WTC11 (cell line): ENCODE measurements around the gene PC. TPM values are rescaled to one million over a fixed set of nuclear protein-coding genes. Genes with fewer than 3 reads are reported as not detected.

Experiments used
- ATAC-seq: fragments of 200-7000 bp; cut with Tn5 transposase; 2 replicates; pipeline ENCODE4 v1.10.0; 2021; ENCODE audit warnings: mild to moderate bottlenecking, moderate library complexity
- CTCF ChIA-PET: fragments of 300-600 bp; sonication (Branson Sonifier 250); formaldehyde crosslinking; loops from one replicate; lab custom pipeline; 2021; ENCODE audit warnings: antibody characterized with exemption; lab: Charles Lee
- POLR2A ChIA-PET: fragments of 350-600 bp; sonication (Branson Sonifier 250); formaldehyde crosslinking; loops from one replicate; lab custom pipeline; 2021; ENCODE audit warnings: antibody characterized with exemption; lab: Charles Lee
- DNase-seq: peaks from one replicate; pipeline ENCODE4 v3.0.0; 2021; ENCODE audit warnings: low spot score
- H3K27ac Mint-ChIP-seq: 2 replicates; pipeline ENCODE4 v1.8.0; 2021; ENCODE audit warnings: mixed read lengths
- H3K27me3 Mint-ChIP-seq: 2 replicates; pipeline ENCODE4 v1.8.0; 2021; ENCODE audit warnings: low read depth, mild to moderate bottlenecking, moderate library complexity, mixed read lengths
- H3K36me3 Mint-ChIP-seq: 2 replicates; pipeline ENCODE4 v1.8.0; 2021; ENCODE audit warnings: mixed read lengths
- H3K4me1 Mint-ChIP-seq: 2 replicates; pipeline ENCODE4 v1.8.0; 2022; ENCODE audit warnings: mixed read lengths
- H3K4me3 Mint-ChIP-seq: 2 replicates; pipeline ENCODE4 v1.8.0; 2021; ENCODE audit warnings: mild to moderate bottlenecking, moderate library complexity, mixed read lengths
- H3K9me3 Mint-ChIP-seq: 2 replicates; pipeline ENCODE4 v1.8.0; 2021; ENCODE audit warnings: mixed read lengths
- AR ChIP-seq: fragments of 250-450 bp; sonication (Bioruptor Pico); IDR thresholded peaks from 2 replicates; pipeline ENCODE4 v1.9.0; 2021; ENCODE audit warnings: mild to moderate bottlenecking
- ATF3 ChIP-seq: sonication (generic); formaldehyde crosslinking; conservative IDR thresholded peaks from 2 replicates; pipeline ENCODE4 v1.8.1; 2022; ENCODE audit warnings: mild to moderate bottlenecking, missing genetic modification reagents
- ATF6 ChIP-seq: sonication (generic); formaldehyde crosslinking; IDR thresholded peaks from 2 replicates; pipeline ENCODE4 v1.8.1; 2023; ENCODE audit warnings: mild to moderate bottlenecking, missing genetic modification reagents
- CTCF ChIP-seq: fragments of 200-600 bp; IDR thresholded peaks from 2 replicates; pipeline ENCODE4 v1.8.0; 2022; ENCODE audit warnings: antibody characterized with exemption
- E2F1 ChIP-seq: sonication (generic); formaldehyde crosslinking; IDR thresholded peaks from 2 replicates; pipeline ENCODE4 v1.8.0; 2022; ENCODE audit warnings: mild to moderate bottlenecking, missing genetic modification reagents
- E2F5 ChIP-seq: sonication (generic); formaldehyde crosslinking; IDR thresholded peaks from 2 replicates; pipeline ENCODE4 v1.8.1; 2022; ENCODE audit warnings: mild to moderate bottlenecking, moderate library complexity, missing genetic modification reagents
- ELF4 ChIP-seq: sonication (generic); formaldehyde crosslinking; IDR thresholded peaks from 2 replicates; pipeline ENCODE4 v1.8.1; 2022; ENCODE audit warnings: low read depth, mild to moderate bottlenecking, moderate library complexity, missing genetic modification reagents
- EMX1 ChIP-seq: fragments of 250-450 bp; sonication (Bioruptor Pico); IDR thresholded peaks from 2 replicates; pipeline ENCODE4 v1.8.0; 2021; ENCODE audit warnings: mild to moderate bottlenecking
- ESRRA ChIP-seq: sonication (generic); formaldehyde crosslinking; IDR thresholded peaks from 2 replicates; pipeline ENCODE4 v1.8.1; 2022; ENCODE audit warnings: mild to moderate bottlenecking, missing genetic modification reagents, borderline replicate concordance
- ETV6 ChIP-seq: sonication (generic); formaldehyde crosslinking; IDR thresholded peaks from 2 replicates; pipeline ENCODE4 v1.8.1; 2022; ENCODE audit warnings: mild to moderate bottlenecking, missing genetic modification reagents
- GTF2I ChIP-seq: fragments of 250-450 bp; sonication (Bioruptor Pico); conservative IDR thresholded peaks from 2 replicates; pipeline ENCODE4 v1.4.0; 2021; ENCODE audit warnings: mild to moderate bottlenecking
- OVOL2 ChIP-seq: fragments of 250-450 bp; sonication (Bioruptor Pico); IDR thresholded peaks from 2 replicates; pipeline ENCODE4 v1.9.0; 2021; ENCODE audit warnings: mild to moderate bottlenecking, borderline replicate concordance
- PREB ChIP-seq: sonication (generic); formaldehyde crosslinking; IDR thresholded peaks from 2 replicates; pipeline ENCODE4 v1.8.1; 2022; ENCODE audit warnings: mild to moderate bottlenecking, missing genetic modification reagents, moderate library complexity, borderline replicate concordance
- PRRX2 ChIP-seq: fragments of 250-450 bp; sonication (Bioruptor Pico); IDR thresholded peaks from 2 replicates; pipeline ENCODE4 v1.8.0; 2021; ENCODE audit warnings: mild to moderate bottlenecking
- RELA ChIP-seq: sonication (generic); formaldehyde crosslinking; IDR thresholded peaks from 2 replicates; pipeline ENCODE4 v1.8.1; 2022; ENCODE audit warnings: missing genetic modification reagents, mild to moderate bottlenecking, borderline replicate concordance
- SMAD3 ChIP-seq: sonication (generic); formaldehyde crosslinking; IDR thresholded peaks from 2 replicates; pipeline ENCODE4 v1.8.0; 2022; ENCODE audit warnings: missing genetic modification reagents, mild to moderate bottlenecking, borderline replicate concordance
- TEAD4 ChIP-seq: sonication (generic); formaldehyde crosslinking; IDR thresholded peaks from 2 replicates; pipeline ENCODE4 v1.8.0; 2022; ENCODE audit warnings: mild to moderate bottlenecking, missing genetic modification reagents
- TP53 ChIP-seq: sonication (generic); formaldehyde crosslinking; IDR thresholded peaks from 2 replicates; pipeline ENCODE4 v1.8.1; 2023; ENCODE audit warnings: mild to moderate bottlenecking, missing genetic modification reagents
- ZBTB21 ChIP-seq: sonication (generic); formaldehyde crosslinking; IDR thresholded peaks from 2 replicates; pipeline ENCODE4 v1.8.1; 2023; ENCODE audit warnings: mild to moderate bottlenecking, missing genetic modification reagents, borderline replicate concordance
- ZMAT4 ChIP-seq: fragments of 250-450 bp; sonication (Bioruptor Pico); IDR thresholded peaks from 2 replicates; pipeline ENCODE4 v1.9.0; 2021; ENCODE audit warnings: mild to moderate bottlenecking
- ZNF138 ChIP-seq: sonication (generic); formaldehyde crosslinking; conservative IDR thresholded peaks from 2 replicates; pipeline ENCODE4 v1.8.1; 2022; ENCODE audit warnings: mild to moderate bottlenecking, moderate library complexity, missing genetic modification reagents
- ZNF219 ChIP-seq: sonication (generic); formaldehyde crosslinking; IDR thresholded peaks from 2 replicates; pipeline ENCODE4 v1.8.0; 2023; ENCODE audit warnings: missing genetic modification reagents, mild to moderate bottlenecking, borderline replicate concordance
- ZNF232 ChIP-seq: sonication (generic); formaldehyde crosslinking; IDR thresholded peaks from 2 replicates; pipeline ENCODE4 v1.8.0; 2022; ENCODE audit warnings: mild to moderate bottlenecking, missing genetic modification reagents
- ZNF396 ChIP-seq: fragments of 250-450 bp; sonication (Bioruptor Pico); IDR thresholded peaks from 2 replicates; pipeline ENCODE4 v1.8.0; 2021; ENCODE audit warnings: mild to moderate bottlenecking, moderate library complexity, borderline replicate concordance
- total RNA-seq: library from RNA; stranded (reverse); gene quantifications from 3 replicates; pipeline ENCODE4 v1.2.3, GENCODE V29; 2021

Gene PC
- total RNA-seq, 1 experiment from 2014 or later = 27.2 TPM

- TF ChIP-seq EMX1 (CRISPR knock-in tag) (no peak), OVOL2 (CRISPR knock-in tag) (no peak), PRRX2 (CRISPR knock-in tag) (no peak), ESRRA (CRISPR knock-in tag) (no peak), GTF2I (CRISPR knock-in tag) (no peak), TEAD4 (CRISPR knock-in tag) (no peak), ATF3 (CRISPR knock-in tag) (no peak)
Measured at GRCh38 chr11:66894141-66894540, 64.0 kb downstream of the PC start (continued).

GRCh38 chr11:66892911-66893310, 65.3 kb downstream of the PC start:
- H3K36me3 Mint-ChIP-seq = no peaks in the 10 kb centered on the region
- H3K27me3 Mint-ChIP-seq = no peaks in the 10 kb centered on the region
- H3K9me3 Mint-ChIP-seq = no peaks in the 10 kb centered on the region
- no peak overlapping the region for H3K27ac Mint-ChIP-seq
- peaks cover 28% of the 10 kb centered on the region for H3K4me1 Mint-ChIP-seq
- CTCF ChIA-PET = interaction anchor here (2.9 kb wide), 1 partner anchor 10 kb away, joined by 15 read pairs; no protein-coding TSS in a partner anchor
- POLR2A ChIA-PET = no interaction called here
- H3K4me3 Mint-ChIP-seq = no peak overlapping the region
- TF ChIP-seq SMAD3 (CRISPR knock-in tag) = no peak
- TF ChIP-seq PREB = no peak
- no peak for TF ChIP-seq E2F5
- TF ChIP-seq EMX1 (CRISPR knock-in tag) = no peak
- TF ChIP-seq ZMAT4 (CRISPR knock-in tag) = no peak
- no peak for TF ChIP-seq ESRRA (CRISPR knock-in tag)
- TF ChIP-seq ZBTB21 (CRISPR knock-in tag) = no peak
- no peak for TF ChIP-seq ZNF396
- TF ChIP-seq AR (CRISPR knock-in tag) = no peak
- TF ChIP-seq ZNF232 = no peak
- TF ChIP-seq ATF6 (CRISPR knock-in tag) = no peak
- TF ChIP-seq E2F1 (CRISPR knock-in tag) = no peak
- no peak for TF ChIP-seq ELF4 (CRISPR knock-in tag)
- TF ChIP-seq CTCF = no peak
- no peak for TF ChIP-seq RELA (CRISPR knock-in tag)
- TF ChIP-seq ZNF138 (CRISPR knock-in tag) = no peak
- TF ChIP-seq TP53 (CRISPR knock-in tag) = no peak
- TF ChIP-seq ZNF219 = no peak
- no peak for TF ChIP-seq ETV6 (CRISPR knock-in tag)
- ATAC-seq (no peak), DNase-seq (no peak)
